ENCODE data around the gene PHACTR1.

Gene PHACTR1

DNA sequence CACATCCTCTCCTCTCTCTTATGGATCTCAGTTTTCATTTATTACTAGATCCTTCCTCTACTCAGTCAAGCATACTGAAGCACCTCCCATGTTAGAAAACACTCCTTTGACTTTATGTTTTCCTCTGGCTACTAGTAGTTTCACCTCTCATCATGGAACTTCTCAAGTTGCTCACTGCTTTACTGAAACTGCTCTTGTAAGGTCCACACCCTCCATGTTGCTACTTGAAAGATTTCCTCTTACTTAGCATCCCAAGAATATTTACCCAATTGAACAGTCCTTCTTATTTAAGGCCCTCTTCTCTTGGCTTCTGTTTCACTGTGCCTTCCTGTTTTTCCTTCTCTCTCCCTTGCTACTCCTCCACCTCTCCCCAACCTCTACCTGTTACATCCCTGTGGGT is 381.4 kb downstream of the PHACTR1 start:
- no peak overlapping the region for H3K4me3 ChIP-seq (ENCODE audit: low read depth, low read length)
- H2AFZ ChIP-seq = no peak overlapping the region
- no peaks in the 10 kb centered on the region for H3K9me3 ChIP-seq (ENCODE audit: control insufficient read depth, low read length)
- H3K4me2 ChIP-seq (ENCODE audit: low read length) = no peak overlapping the region
- no peaks in the 10 kb centered on the region for H3K36me3 ChIP-seq (ENCODE audit: control insufficient read depth, insufficient read depth, low read length)
- no peaks in the 10 kb centered on the region for H3K4me1 ChIP-seq
- no peaks in the 10 kb centered on the region for H3K27me3 ChIP-seq (ENCODE audit: control insufficient read depth, insufficient read depth, low read length)
- H3K79me2 ChIP-seq = no peaks in the 10 kb centered on the region
- no peak overlapping the region for H3K9ac ChIP-seq
- TF ChIP-seq, protein P1, sequence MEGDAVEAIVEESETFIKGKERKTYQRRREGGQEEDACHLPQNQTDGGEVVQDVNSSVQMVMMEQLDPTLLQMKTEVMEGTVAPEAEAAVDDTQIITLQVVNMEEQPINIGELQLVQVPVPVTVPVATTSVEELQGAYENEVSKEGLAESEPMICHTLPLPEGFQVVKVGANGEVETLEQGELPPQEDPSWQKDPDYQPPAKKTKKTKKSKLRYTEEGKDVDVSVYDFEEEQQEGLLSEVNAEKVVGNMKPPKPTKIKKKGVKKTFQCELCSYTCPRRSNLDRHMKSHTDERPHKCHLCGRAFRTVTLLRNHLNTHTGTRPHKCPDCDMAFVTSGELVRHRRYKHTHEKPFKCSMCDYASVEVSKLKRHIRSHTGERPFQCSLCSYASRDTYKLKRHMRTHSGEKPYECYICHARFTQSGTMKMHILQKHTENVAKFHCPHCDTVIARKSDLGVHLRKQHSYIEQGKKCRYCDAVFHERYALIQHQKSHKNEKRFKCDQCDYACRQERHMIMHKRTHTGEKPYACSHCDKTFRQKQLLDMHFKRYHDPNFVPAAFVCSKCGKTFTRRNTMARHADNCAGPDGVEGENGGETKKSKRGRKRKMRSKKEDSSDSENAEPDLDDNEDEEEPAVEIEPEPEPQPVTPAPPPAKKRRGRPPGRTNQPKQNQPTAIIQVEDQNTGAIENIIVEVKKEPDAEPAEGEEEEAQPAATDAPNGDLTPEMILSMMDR (IDR thresholded peaks at IDR 0.05) = no peak
- H3K27ac ChIP-seq = no peak overlapping the region

DNA sequence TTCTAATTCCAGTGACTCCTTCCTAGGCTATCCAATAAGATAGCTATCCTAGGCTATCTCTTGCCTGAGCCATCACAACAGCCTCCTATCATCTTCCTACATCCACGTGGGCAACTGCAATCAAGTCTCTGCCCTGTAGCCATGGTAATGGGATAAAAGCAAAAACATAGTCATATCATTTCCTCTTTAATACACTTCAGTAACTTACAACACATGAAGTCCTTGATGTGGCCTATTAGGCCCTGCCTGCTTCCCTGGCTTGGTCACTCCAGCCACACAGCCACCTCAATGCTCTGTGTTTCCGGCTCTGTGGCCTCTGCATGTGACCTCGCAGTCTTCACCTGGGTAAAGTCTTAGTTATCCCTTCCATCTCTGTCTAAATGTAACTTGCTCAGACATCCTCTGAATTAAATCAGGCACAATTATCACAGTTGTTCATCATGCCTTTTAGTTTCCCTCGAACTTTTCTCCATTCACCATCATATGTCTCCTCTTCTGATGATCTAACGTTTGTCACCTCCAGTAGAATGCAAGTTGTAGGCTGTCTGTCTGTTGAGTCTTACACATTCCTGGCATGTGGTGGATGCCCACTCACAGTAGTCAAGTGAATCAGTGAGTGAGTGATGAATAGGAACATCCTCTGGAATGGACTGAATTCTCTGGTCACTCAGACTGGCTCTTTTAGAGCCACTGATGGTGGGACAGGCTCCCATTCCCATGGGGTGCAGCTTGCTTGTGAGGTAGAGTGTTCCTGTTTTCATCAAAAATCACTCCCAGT is 382.4 kb downstream of the PHACTR1 start:
- Histone ChIP-seq H3K4me2 (ENCODE audit: low read length) (no peak overlapping the region), H3K4me1 (no peaks in the 10 kb centered on the region), H3K4me3 (ENCODE audit: low read depth, low read length) (no peak overlapping the region), H2AFZ (no peak overlapping the region), H3K27me3 (ENCODE audit: control insufficient read depth, insufficient read depth, low read length) (no peaks in the 10 kb centered on the region), H3K36me3 (ENCODE audit: control insufficient read depth, insufficient read depth, low read length) (no peaks in the 10 kb centered on the region), H3K27ac (no peak overlapping the region), H3K79me2 (no peaks in the 10 kb centered on the region), H3K9me3 (ENCODE audit: control insufficient read depth, low read length) (no peaks in the 10 kb centered on the region), H3K9ac (no peak overlapping the region)
- TF ChIP-seq, protein P1 (IDR thresholded peaks at IDR 0.05) = no peak

DNA sequence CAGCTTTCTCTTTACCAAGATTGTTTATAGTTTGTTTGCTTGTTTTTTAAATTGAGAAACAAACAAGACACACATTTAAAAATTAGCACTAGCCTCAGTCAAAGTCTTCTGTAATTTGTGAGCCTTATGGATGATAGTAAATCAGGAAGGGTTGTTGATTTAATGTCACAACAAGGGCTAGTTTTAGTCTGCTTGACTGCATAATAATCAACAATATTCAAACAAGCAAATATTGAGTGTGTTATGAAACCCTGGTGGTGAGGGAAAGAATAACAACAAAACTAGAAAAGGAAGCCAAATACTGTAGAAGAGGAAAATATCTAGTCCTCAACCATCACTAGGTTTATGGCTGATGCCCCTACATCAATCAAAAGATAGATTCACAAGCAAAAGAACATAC is 383.2 kb downstream of the PHACTR1 start:
- H3K27ac ChIP-seq = no peak overlapping the region
- no peaks in the 10 kb centered on the region for H3K36me3 ChIP-seq (ENCODE audit: control insufficient read depth, insufficient read depth, low read length)
- H3K4me2 ChIP-seq (ENCODE audit: low read length) = no peak overlapping the region
- H3K9me3 ChIP-seq (ENCODE audit: control insufficient read depth, low read length) = no peaks in the 10 kb centered on the region
- no peaks in the 10 kb centered on the region for H3K4me1 ChIP-seq
- no peak overlapping the region for H3K9ac ChIP-seq
- H2AFZ ChIP-seq = no peak overlapping the region
- TF ChIP-seq, protein P1 (IDR thresholded peaks at IDR 0.05) = no peak
- H3K27me3 ChIP-seq (ENCODE audit: control insufficient read depth, insufficient read depth, low read length) = no peaks in the 10 kb centered on the region
- no peaks in the 10 kb centered on the region for H3K79me2 ChIP-seq
- H3K4me3 ChIP-seq (ENCODE audit: low read depth, low read length) = no peak overlapping the region

DNA sequence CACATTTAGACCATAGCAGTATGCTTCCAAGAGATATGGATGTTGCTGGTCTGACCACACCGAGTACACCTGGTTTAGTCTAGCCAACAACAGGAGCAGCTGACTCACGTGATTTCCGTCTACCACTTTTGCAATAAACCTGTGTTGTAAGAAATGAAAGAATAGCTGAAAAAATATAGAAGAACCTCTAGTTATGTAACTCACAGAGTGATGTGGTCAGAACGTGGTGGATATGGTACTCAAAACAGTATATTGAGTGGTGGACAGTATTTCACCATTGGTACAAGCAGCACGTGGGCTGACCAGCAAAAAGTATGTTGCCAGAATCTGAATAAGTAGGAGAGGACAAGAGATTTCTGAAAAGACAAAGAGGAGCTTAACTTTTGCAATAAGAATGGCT is 384.8 kb downstream of the PHACTR1 start:
- Histone ChIP-seq H3K4me1 (no peaks in the 10 kb centered on the region), H3K27me3 (ENCODE audit: control insufficient read depth, insufficient read depth, low read length) (no peaks in the 10 kb centered on the region), H2AFZ (no peak overlapping the region), H3K79me2 (no peaks in the 10 kb centered on the region), H3K4me3 (ENCODE audit: low read depth, low read length) (no peak overlapping the region), H3K9me3 (ENCODE audit: control insufficient read depth, low read length) (no peaks in the 10 kb centered on the region), H3K9ac (no peak overlapping the region), H3K4me2 (ENCODE audit: low read length) (no peak overlapping the region), H3K27ac (no peak overlapping the region), H3K36me3 (ENCODE audit: control insufficient read depth, insufficient read depth, low read length) (no peaks in the 10 kb centered on the region)
- TF ChIP-seq, protein P1 (IDR thresholded peaks at IDR 0.05) = no peak

DNA sequence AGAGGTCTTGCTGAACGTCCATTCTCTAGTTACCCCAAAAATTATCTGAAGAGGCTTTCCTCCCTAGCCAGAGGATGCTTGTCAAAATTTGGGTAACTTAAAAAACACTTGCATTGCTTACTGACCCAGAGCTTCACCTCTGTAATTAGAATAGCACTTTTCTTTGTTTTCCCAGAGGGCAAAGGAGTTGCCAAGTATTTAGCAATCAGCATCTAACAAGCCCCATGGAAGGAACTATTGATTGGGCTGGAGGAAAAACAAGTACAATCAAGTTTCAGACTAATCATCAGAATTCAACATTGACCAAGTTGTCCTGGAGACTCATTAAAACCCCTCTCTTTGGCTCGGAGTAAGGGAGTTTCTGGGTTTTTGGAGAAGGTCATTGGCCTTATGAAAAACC is 385.4 kb downstream of the PHACTR1 start:
- H3K4me1 ChIP-seq = no peaks in the 10 kb centered on the region

More for the DNA sequence above, 385.4 kb downstream of the PHACTR1 start:
- Histone ChIP-seq H3K36me3 (ENCODE audit: control insufficient read depth, insufficient read depth, low read length) (no peaks in the 10 kb centered on the region), H2AFZ (no peak overlapping the region), H3K9me3 (ENCODE audit: control insufficient read depth, low read length) (no peaks in the 10 kb centered on the region), H3K79me2 (no peaks in the 10 kb centered on the region), H3K27ac (no peak overlapping the region), H3K27me3 (ENCODE audit: control insufficient read depth, insufficient read depth, low read length) (no peaks in the 10 kb centered on the region), H3K4me3 (ENCODE audit: low read depth, low read length) (no peak overlapping the region), H3K4me2 (ENCODE audit: low read length) (no peak overlapping the region), H3K9ac (no peak overlapping the region)
- TF ChIP-seq, protein P1 (IDR thresholded peaks at IDR 0.05) = no peak
